Skeletal muscle satellite cell (primary cell): ENCODE data around the gene MAML2.

ENCODE experiments used
- H3K27me3 ChIP-seq: 2 replicates; pipeline ENCODE4 v1.7.0; 2013; ENCODE audit warnings: low read length; ENCODE audit not compliant: control insufficient read depth, insufficient read depth
- H3K36me3 ChIP-seq: 2 replicates; pipeline ENCODE4 v1.7.0; 2013; ENCODE audit warnings: mild to moderate bottlenecking, control low read depth, low read length; ENCODE audit not compliant: insufficient read depth
- H3K4me1 ChIP-seq: 2 replicates; pipeline ENCODE4 v1.7.0; 2013; ENCODE audit warnings: low read length; ENCODE audit not compliant: control insufficient read depth, insufficient read depth
- H3K4me2 ChIP-seq: 2 replicates; pipeline ENCODE4 v1.7.0; 2013; ENCODE audit warnings: mild to moderate bottlenecking, low read length
- H3K4me3 ChIP-seq: 2 replicates; pipeline ENCODE4 v1.7.0; 2013; ENCODE audit warnings: low read length
- H3K9ac ChIP-seq: 2 replicates; pipeline ENCODE4 v1.7.0; 2013; ENCODE audit warnings: mild to moderate bottlenecking, low read depth, low read length, moderate library complexity
- H3K9me3 ChIP-seq: replicated peaks from 2 replicates; pipeline ENCODE4 v1.7.0; 2013; ENCODE audit warnings: mild to moderate bottlenecking, control low read depth, low read length

MAML2 gene

GRCh38 chr11:96154802-96155520, 188.0 kb downstream of the MAML2 start:
- Histone ChIP-seq H3K4me3 (peak overlapping the region; percentile 38), H3K4me1 (peaks cover 62% of the 10 kb centered on the region), H3K9me3 (no peaks in the 10 kb centered on the region), H3K27me3 (no peaks in the 10 kb centered on the region), H3K9ac (peak overlapping the region; percentile 79), H3K36me3 (no peaks in the 10 kb centered on the region), H3K4me2 (peak overlapping the region; percentile 54)

GRCh38 chr11:96152623-96153022, 190.4 kb downstream of the MAML2 start:
- Histone ChIP-seq H3K4me3 (no peak overlapping the region), H3K36me3 (no peaks in the 10 kb centered on the region), H3K4me1 (peaks cover 78% of the 10 kb centered on the region), H3K27me3 (no peaks in the 10 kb centered on the region), H3K4me2 (no peak overlapping the region), H3K9me3 (no peaks in the 10 kb centered on the region), H3K9ac (no peak overlapping the region)

- Histone ChIP-seq H3K36me3 (no peaks in the 10 kb centered on the region), H3K4me3 (no peak overlapping the region), H3K9me3 (no peaks in the 10 kb centered on the region), H3K27me3 (no peaks in the 10 kb centered on the region), H3K9ac (no peak overlapping the region), H3K4me2 (no peak overlapping the region), H3K4me1 (peaks cover 78% of the 10 kb centered on the region)
These were observed 191.5 kb downstream of the MAML2 start for GRCh38 chr11:96151501-96151900.

GRCh38 chr11:96150609-96151008, 192.4 kb downstream of the MAML2 start:
- peak overlapping the region; percentile 56 for H3K4me2 ChIP-seq
- no peaks in the 10 kb centered on the region for H3K27me3 ChIP-seq
- peaks cover 77% of the 10 kb centered on the region for H3K4me1 ChIP-seq
- H3K9me3 ChIP-seq: no peaks in the 10 kb centered on the region
- peak overlapping the region; percentile 78 for H3K9ac ChIP-seq
- H3K4me3 ChIP-seq: peak overlapping the region; percentile 7
- no peaks in the 10 kb centered on the region for H3K36me3 ChIP-seq

- Histone ChIP-seq H3K4me2 (peak overlapping the region; percentile 56), H3K27me3 (no peaks in the 10 kb centered on the region), H3K9me3 (no peaks in the 10 kb centered on the region), H3K9ac (peak overlapping the region; percentile 78), H3K4me3 (peak overlapping the region; percentile 7), H3K4me1 (peaks cover 77% of the 10 kb centered on the region), H3K36me3 (no peaks in the 10 kb centered on the region)
These were observed 193.0 kb downstream of the MAML2 start for GRCh38 chr11:96149743-96150555.

GRCh38 chr11:96147906-96148486, 195.0 kb downstream of the MAML2 start:
- peaks cover 79% of the 10 kb centered on the region for H3K4me1 ChIP-seq
- H3K4me2 ChIP-seq: peak overlapping the region; percentile 14
- H3K27me3 ChIP-seq: no peaks in the 10 kb centered on the region
- no peak overlapping the region for H3K4me3 ChIP-seq
- peak overlapping the region; percentile 56 for H3K9ac ChIP-seq
- no peaks in the 10 kb centered on the region for H3K9me3 ChIP-seq
- no peaks in the 10 kb centered on the region for H3K36me3 ChIP-seq

- H3K4me3 ChIP-seq: no peak overlapping the region
- no peaks in the 10 kb centered on the region for H3K9me3 ChIP-seq
- peaks cover 82% of the 10 kb centered on the region for H3K4me1 ChIP-seq
- H3K4me2 ChIP-seq: peak overlapping the region; percentile 14
- no peaks in the 10 kb centered on the region for H3K27me3 ChIP-seq
- no peaks in the 10 kb centered on the region for H3K36me3 ChIP-seq
- peak overlapping the region; percentile 56 for H3K9ac ChIP-seq
These were observed 195.8 kb downstream of the MAML2 start for GRCh38 chr11:96147186-96147585.

GRCh38 chr11:96146765-96147164, 196.2 kb downstream of the MAML2 start:
- Histone ChIP-seq H3K4me2 (peak overlapping the region; percentile 14), H3K4me1 (peaks cover 82% of the 10 kb centered on the region), H3K4me3 (no peak overlapping the region), H3K36me3 (no peaks in the 10 kb centered on the region), H3K9ac (peak overlapping the region; percentile 56), H3K27me3 (no peaks in the 10 kb centered on the region), H3K9me3 (no peaks in the 10 kb centered on the region)

GRCh38 chr11:96145163-96145585, 197.8 kb downstream of the MAML2 start:
- no peak overlapping the region for H3K4me3 ChIP-seq

GRCh38 chr11:96144553-96144952, 198.4 kb downstream of the MAML2 start:
- Histone ChIP-seq H3K4me3 (no peak overlapping the region), H3K27me3 (no peaks in the 10 kb centered on the region), H3K9me3 (no peaks in the 10 kb centered on the region), H3K4me2 (peak overlapping the region; percentile 58), H3K4me1 (peaks cover 61% of the 10 kb centered on the region), H3K36me3 (no peaks in the 10 kb centered on the region), H3K9ac (peak overlapping the region; percentile 2)

More at GRCh38 chr11:96145163-96145585, 197.8 kb downstream of the MAML2 start:
- Histone ChIP-seq H3K36me3 (no peaks in the 10 kb centered on the region), H3K9me3 (no peaks in the 10 kb centered on the region), H3K4me1 (peaks cover 67% of the 10 kb centered on the region), H3K9ac (peak overlapping the region; percentile 18), H3K4me2 (peak overlapping the region; percentile 58), H3K27me3 (no peaks in the 10 kb centered on the region)

- H3K4me3 ChIP-seq: no peak overlapping the region
- no peaks in the 10 kb centered on the region for H3K9me3 ChIP-seq
- H3K4me2 ChIP-seq: no peak overlapping the region
- H3K36me3 ChIP-seq: no peaks in the 10 kb centered on the region
- no peak overlapping the region for H3K9ac ChIP-seq
- no peaks in the 10 kb centered on the region for H3K27me3 ChIP-seq
- peaks cover 47% of the 10 kb centered on the region for H3K4me1 ChIP-seq
These were observed 199.9 kb downstream of the MAML2 start for GRCh38 chr11:96143041-96143521.
